HG02840 (cell line): ENCODE measurements around the gene C16orf82.
"Not testable (repeated sequence)": the region's sequence is repeated elsewhere in the genome, so short reads cannot be mapped to it uniquely, and the experiment has no call there.

Source experiments
- ATAC-seq: cut with Tn5 transposase; IDR thresholded peaks from one replicate; pipeline ENCODE4 v1.9.1; 2021; ENCODE audit warnings: mild to moderate bottlenecking, moderate library complexity, moderate number of reproducible peaks; ENCODE audit not compliant: unreplicated experiment, low FRiP score

C16orf82 gene

GRCh38 chr16:27086031-27086430 is 19.3 kb downstream of the C16orf82 start:
- not testable (repeated sequence) for ATAC-seq

DNA sequence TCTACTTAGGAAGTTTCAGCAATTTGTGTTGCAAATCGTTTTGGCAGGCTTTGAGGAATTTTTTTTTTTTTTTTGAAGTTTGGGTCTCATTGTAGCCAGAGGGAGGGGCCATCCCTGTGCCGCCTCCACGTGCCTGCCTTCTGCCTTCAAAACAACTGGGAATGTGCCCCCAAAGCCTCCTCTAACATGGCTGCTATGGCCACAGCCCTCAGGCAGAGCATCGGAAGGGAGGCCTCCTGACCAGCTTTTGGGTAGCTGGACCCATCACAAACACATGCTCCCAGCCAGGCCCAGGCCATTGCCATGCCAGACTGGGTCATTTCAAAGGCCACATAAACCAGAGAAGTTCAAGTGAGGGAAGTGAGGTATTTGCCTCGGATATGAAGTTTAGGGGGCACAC is 21.5 kb downstream of the C16orf82 start:
- no peak for ATAC-seq

DNA sequence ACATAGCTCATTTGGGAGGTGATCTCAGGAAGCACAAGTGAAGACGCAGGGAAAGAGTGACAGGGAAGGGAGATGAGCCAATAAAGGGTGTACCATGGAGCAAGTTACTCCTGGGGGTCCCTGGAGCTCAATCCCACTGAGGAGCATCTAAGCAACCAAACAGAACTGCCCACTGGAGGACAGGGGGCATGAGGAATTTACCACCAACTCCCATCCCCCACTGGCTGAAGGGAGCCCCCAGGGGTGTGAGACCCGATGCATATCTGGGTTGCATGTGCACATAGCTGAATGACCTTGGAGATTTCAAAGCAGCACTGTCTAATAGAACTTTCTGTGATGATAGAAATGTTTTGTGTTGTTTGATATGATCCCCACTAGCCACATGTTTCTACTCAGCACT is 29.6 kb downstream of the C16orf82 start:
- ATAC-seq = no peak

DNA sequence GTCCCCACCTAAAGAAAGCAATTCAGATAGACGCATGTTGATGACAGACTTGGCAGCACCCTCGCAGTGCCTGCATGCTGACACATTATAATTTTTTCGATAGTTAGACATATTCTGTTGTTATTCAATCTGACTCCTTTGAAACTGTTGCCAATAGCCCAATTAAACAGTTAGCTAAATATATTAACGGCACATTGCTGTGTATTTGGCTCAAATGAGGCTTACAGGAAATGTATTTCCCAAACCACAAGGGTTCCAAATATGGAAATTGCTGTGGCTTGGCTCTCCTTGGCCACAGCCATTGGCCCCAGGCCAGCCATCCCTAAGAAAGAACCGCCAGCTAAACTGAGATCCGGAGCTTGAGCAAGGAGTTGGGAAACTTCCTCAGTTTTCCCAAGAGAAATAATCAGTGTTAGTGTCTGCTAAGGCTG is 31.1 kb downstream of the C16orf82 start:
- ATAC-seq = no peak

- ATAC-seq = no peak
Observed at GRCh38 chr16:27098366-27099049, 31.8 kb downstream of the C16orf82 start.

DNA sequence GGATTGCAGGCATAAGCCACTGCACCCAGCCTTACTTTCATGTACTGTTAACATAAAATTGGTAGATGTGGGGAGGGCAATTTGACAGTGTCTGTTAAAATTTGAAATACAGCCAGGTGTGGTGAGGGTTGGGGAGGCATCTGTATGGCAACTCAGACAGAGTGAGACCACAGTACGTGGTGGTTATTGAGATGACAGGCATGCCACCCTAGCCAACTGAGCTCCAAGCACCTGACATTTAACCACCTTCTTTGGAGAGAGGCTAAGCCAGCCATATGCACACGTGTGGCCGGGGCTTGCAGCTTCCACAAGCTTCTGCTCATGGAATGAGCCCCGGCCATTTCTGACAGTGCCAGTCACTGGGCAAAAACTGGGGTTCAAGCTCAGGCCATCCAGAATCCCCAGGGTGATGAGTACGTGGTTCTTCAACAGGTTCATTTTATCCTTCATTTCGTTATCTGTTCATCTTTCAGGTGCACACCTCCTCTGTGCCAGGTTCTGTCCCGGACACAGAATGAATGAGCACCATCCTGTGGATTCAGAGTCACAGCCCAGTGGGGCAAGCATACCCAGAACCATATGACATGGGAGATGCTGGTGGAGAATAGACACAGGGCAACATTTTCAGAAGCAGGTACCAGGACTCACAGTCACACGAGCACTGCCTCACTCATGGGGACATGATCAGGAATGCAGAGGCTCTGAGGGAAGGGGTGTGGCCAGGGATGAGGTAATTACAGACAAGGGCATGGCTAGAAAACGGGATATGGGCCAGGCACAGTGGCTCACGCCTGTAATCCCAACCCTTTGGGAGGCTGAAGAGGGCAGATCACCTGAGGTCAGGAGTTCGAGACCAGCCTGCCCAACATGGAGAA is 36.2 kb downstream of the C16orf82 start:
- ATAC-seq = no peak

DNA sequence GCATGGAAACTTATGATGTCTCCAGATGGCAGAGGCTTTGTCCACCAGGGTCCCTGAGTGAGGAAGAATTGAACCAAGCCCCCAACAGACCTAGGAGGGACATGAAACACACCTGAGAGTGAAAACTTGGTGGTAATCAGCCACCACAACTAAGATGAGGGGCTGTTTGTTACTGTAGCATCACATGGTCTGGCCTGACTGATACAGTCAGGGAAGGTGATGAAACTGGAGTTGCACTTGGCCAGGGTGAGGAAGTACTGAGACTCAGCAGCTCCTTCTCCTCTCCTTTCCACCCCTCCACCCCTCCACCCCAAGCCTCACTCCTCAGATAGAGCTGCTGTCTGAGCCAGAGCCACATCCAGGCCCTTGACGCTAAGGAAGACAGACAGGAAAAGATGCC is 37.2 kb downstream of the C16orf82 start:
- ATAC-seq = no peak

- no peak for ATAC-seq
Observed at GRCh38 chr16:27106305-27106704, 39.6 kb downstream of the C16orf82 start.

DNA sequence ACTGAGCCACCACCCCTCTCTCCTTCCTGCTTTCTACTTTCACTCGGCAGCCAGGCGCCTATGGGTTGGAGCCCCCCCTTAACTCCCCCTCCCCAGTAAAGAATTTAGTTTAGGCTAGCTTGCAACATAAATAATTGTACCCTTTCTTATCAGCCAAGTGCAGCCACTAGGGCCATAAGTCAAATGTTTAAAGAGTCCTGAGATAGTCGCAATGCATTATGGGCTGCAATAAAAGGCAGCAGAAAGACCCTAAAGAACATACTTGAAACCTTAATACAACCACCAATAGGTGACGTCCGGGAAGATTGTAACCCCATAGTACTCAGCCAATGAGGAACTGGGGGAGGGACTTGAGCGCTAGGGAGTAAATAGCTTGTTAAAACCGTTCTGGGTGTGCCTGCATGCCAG is 40.5 kb downstream of the C16orf82 start:
- ATAC-seq = no peak

DNA sequence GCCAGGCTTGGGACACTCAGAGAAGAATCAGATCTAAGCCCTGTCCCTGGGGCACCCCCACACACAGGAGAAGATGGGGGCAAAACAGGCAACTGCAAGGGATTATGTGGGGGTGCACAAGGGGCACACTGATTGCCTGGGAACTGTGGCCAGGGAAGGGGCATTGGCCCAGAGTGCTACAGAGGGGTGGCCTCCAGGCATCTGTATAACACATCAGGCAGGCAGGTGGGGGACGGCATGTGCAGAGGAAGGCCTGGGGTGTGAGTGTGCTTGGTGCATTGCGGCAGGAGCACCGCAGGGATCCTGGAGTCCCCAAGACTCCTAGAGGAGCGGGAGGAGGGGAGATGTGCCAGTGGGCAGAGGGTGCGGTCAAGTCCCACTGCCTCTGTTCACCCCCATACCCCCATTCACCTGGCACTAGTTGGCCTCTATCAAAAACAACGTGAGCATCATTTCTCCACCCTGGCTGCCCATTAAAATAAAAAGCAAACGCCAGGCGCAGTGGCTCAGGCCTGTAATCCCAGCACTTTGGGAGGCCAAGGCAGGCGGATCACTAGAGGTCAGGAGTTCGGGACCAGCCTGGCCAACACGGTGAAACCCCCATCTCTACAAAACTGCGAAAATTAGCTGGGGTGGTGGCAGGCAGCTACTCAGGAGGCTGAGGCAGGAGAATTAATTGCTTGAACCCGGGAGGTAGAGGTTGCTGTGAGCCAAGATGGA is 41.5 kb downstream of the C16orf82 start:
- ATAC-seq = no peak

- no peak for ATAC-seq
Observed at GRCh38 chr16:27108826-27109665, 42.3 kb downstream of the C16orf82 start.

DNA sequence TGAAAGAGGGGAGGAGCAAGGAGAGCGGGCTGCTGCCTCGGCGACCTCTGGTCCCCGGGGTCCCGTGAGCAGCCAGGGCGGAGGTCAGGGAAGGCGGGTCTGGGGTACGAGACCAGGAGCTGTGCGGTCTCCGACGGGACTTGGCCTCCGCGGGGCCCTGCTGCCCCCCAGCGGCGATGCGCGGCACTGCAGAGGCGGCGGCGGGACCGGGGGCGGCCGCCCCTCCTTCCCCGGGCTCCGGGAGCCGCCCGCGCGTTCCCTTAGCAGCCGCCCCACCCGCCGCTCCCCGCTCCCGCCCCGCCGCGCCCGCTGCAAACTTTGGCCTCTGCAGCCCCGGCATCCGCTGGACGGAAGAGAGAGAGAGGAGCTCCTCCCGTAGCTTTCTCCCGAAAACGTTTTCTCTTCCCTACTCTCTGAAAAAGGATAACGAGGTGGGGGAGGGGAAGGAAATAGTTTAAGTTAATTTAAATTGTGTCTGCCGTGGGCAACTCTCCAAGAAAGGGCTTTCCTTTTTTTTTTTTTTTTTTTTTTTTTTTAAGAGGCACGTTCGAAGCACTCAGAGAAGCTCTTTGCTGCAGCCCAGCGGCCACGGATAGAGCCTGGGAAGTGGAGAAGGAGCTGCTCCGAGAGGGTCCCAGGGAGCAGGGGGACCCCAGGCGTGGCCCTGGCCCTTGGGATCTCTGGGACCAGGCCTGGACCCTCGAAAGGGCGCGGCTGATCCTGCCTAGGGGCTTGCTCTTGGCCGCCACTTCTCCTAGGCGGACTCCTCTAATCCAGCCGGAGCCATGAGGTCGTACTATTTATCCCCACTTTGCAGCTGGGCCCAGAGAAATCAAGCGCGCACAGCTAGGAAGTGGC is 43.2 kb downstream of the C16orf82 start:
- ATAC-seq = no peak

DNA sequence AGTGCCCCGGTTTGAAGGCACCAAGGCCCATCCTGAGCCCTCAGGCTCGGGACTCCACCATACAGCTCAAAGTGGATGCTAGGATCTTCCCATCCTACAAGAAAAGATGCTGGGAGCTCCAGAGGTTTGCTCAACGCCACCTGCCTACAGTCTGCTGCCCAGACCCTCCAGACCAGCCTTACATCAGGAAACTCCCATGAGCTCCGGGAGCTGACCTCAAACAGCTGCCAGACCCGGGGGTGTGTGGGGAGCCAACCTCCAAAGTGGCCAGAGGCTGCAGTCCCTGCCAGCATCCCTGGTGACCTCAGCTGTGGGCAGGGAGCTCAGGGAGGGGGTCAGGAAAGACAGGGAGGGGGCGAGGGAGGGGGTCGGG is 43.8 kb downstream of the C16orf82 start:
- no peak for ATAC-seq

GRCh38 chr16:27111486-27111885 is 44.8 kb downstream of the C16orf82 start:
- no peak for ATAC-seq

- ATAC-seq = no peak
Observed at GRCh38 chr16:27112093-27112811, 45.5 kb downstream of the C16orf82 start.

- no peak for ATAC-seq
Observed at GRCh38 chr16:27113341-27113841, 46.7 kb downstream of the C16orf82 start.

DNA sequence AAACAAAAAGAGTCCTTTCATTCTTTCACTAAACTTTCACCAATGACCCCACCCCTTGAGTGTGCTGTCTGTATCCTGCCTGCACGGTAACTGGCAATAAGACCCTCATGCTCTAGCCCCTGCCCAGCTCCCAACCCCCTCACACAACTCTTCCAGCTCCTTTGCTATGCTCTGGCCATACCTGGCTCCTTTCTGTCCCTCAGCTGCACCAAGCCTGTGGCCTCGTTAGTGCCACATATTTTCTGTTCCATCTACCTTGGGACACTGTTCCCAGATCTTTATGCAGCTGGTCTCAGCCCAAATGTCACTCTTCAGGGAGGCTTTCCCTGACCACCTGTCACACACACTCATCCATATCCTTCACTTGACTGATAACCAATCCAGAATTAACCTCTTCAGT is 47.3 kb downstream of the C16orf82 start:
- no peak for ATAC-seq

GRCh38 chr16:27118526-27118925 is 51.8 kb downstream of the C16orf82 start:
- ATAC-seq = no peak
